ENCODE results near the gene PDZD2.
A peak's percentile ranks its signal among the peaks of the same experiment; 100 is the strongest.

The PDZD2 gene

DNA sequence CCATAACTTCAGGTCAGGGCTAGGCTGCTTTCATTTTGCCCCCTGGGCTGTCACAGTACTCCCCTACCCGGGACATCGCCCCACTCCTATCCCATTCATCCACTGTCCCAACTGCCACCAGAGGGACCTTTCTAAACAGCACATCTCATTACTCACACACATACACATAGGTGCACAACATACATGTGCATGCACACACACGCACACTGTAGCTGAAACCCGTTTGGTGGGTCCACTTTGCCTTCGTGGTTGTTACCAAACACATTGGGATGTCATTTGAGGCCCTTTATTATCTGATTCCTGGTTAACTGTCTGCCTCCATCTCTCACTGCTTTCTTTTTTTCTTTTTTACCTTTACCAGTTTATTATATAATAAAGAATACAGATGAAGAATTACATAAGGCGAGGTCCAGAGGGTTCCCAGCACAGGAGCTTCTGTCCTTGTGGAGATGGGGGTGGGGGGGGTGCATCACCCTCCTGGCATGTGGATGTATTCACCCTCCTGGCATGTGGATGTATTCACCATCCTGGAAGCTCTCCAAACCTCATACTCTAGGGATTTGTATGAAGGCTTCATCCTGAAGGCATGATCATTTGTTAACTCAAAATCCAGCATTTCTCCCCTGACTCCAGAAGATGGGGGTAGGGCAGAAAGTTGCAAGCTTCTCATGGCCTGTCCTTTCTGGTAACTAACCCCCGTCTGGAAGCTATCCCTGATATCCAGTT, 349.2 kb downstream of the PDZD2 start:
- DNase-seq, result no peak
- Histone ChIP-seq H3K9me3 (ENCODE audit: severe bottlenecking) (no peaks in the 10 kb centered on the region), H3K4me3 (ENCODE audit: low read depth, low read length) (no peak overlapping the region), H3K27me3 (ENCODE audit: insufficient read depth, low read depth, severe bottlenecking) (no peaks in the 10 kb centered on the region), H3K27ac (no peak overlapping the region), H3K36me3 (peaks cover 5% of the 10 kb centered on the region; the same call in 1 of the 2 replicates)
- TF ChIP-seq, protein P1, sequence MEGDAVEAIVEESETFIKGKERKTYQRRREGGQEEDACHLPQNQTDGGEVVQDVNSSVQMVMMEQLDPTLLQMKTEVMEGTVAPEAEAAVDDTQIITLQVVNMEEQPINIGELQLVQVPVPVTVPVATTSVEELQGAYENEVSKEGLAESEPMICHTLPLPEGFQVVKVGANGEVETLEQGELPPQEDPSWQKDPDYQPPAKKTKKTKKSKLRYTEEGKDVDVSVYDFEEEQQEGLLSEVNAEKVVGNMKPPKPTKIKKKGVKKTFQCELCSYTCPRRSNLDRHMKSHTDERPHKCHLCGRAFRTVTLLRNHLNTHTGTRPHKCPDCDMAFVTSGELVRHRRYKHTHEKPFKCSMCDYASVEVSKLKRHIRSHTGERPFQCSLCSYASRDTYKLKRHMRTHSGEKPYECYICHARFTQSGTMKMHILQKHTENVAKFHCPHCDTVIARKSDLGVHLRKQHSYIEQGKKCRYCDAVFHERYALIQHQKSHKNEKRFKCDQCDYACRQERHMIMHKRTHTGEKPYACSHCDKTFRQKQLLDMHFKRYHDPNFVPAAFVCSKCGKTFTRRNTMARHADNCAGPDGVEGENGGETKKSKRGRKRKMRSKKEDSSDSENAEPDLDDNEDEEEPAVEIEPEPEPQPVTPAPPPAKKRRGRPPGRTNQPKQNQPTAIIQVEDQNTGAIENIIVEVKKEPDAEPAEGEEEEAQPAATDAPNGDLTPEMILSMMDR (IDR thresholded peaks at IDR 0.05; ENCODE audit: low read depth, low read length), result no peak

DNA sequence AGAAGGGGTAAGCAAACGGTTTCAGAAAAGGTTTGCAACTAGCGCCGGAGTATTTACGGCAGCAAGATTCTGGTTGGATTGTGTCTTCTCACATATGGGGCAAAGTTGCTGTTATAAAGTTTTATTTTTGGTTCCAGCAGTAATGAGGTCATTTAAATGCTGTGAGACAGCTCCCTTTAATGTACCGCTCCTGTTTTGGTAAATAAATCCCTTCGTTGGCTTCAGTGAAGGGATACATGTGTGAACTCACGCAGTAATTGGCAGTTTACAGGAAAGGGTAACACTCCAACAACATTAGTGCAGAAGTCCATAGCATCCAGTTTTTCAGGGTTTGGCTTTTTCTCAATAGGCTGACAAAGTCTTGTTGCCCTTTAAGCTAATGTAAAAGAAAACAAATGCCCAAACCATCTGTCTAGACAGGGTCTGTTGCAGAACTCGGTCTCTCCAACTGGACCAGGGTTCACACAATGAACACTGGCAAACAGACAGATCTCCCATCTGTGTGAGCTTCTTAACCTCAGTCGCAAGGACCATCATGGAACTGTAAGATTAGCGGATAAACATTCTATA, 351.2 kb downstream of the PDZD2 start:
- TF ChIP-seq, protein P1 (IDR thresholded peaks at IDR 0.05; ENCODE audit: low read depth, low read length), result no peak
- DNase-seq, result peak; percentile 50
- Histone ChIP-seq H3K27ac (peak overlapping the region; percentile 70), H3K4me3 (ENCODE audit: low read depth, low read length) (peak overlapping the region; percentile 24; the same call in 1 of the 2 replicates), H3K27me3 (ENCODE audit: insufficient read depth, low read depth, severe bottlenecking) (no peaks in the 10 kb centered on the region), H3K36me3 (0 out of 2 replicates have a peak, but pooled peaks cover under 1% of the 10 kb centered on the region), H3K9me3 (ENCODE audit: severe bottlenecking) (no peaks in the 10 kb centered on the region)

DNA sequence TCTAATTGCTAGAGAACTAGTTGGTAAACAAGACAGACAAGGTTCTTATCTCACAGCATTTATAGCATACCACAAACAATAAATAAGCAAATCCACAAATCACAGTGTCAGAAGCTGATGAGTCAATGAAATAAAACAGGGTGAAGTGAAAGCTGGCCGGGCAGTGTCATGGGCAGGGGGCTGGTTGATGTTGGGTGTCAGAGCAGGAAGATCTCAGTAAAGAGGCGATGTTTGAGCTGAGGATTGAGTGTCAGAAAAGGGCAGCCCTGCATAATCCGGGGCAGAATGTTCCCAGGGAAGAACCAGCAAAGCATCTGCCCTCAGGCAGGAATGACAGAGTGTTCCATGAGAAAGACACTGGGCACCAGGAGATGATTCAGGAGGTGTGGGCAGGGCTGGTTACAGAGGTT, 351.8 kb downstream of the PDZD2 start:
- Histone ChIP-seq H3K27ac (peak overlapping the region; percentile 70), H3K27me3 (ENCODE audit: insufficient read depth, low read depth, severe bottlenecking) (no peaks in the 10 kb centered on the region), H3K4me3 (ENCODE audit: low read depth, low read length) (peak overlapping the region; percentile 24), H3K36me3 (no peaks in the 10 kb centered on the region), H3K9me3 (ENCODE audit: severe bottlenecking) (no peaks in the 10 kb centered on the region)
- TF ChIP-seq, protein P1 (IDR thresholded peaks at IDR 0.05; ENCODE audit: low read depth, low read length), result no peak
- peak; percentile 66 for DNase-seq

- Histone ChIP-seq H3K27me3 (ENCODE audit: insufficient read depth, low read depth, severe bottlenecking) (no peaks in the 10 kb centered on the region), H3K27ac (no peak overlapping the region), H3K4me3 (ENCODE audit: low read depth, low read length) (no peak overlapping the region), H3K36me3 (no peaks in the 10 kb centered on the region), H3K9me3 (ENCODE audit: severe bottlenecking) (no peaks in the 10 kb centered on the region)
- no peak for DNase-seq
- TF ChIP-seq, protein P1 (IDR thresholded peaks at IDR 0.05; ENCODE audit: low read depth, low read length), result no peak
Observed at GRCh38 chr5:31992377-31992776, 353.4 kb downstream of the PDZD2 start.

GRCh38 chr5:31993165-31993961, 354.4 kb downstream of the PDZD2 start:
- Histone ChIP-seq H3K27ac (no peak overlapping the region), H3K36me3 (no peaks in the 10 kb centered on the region), H3K4me3 (ENCODE audit: low read depth, low read length) (no peak overlapping the region), H3K9me3 (ENCODE audit: severe bottlenecking) (no peaks in the 10 kb centered on the region), H3K27me3 (ENCODE audit: insufficient read depth, low read depth, severe bottlenecking) (no peaks in the 10 kb centered on the region)
- DNase-seq, result no peak
- TF ChIP-seq, protein P1 (IDR thresholded peaks at IDR 0.05; ENCODE audit: low read depth, low read length), result no peak

Measured in WERI-Rb-1 (cell line).